Ishikawa (cell line): Measurements from ENCODE around the gene GCN1.

Experiments used
- CEBPB ChIP-seq: IDR thresholded peaks from 2 replicates; pipeline ENCODE4 v1.6.1; 2012
- CREB1 ChIP-seq: IDR thresholded peaks from 2 replicates; pipeline ENCODE4 v1.6.1; 2012; ENCODE audit warnings: low read depth
- EGR1 ChIP-seq: IDR thresholded peaks from 2 replicates; pipeline ENCODE4 v1.6.1; 2012
- EP300 ChIP-seq: IDR thresholded peaks from 2 replicates; pipeline ENCODE4 v1.6.1; 2012; ENCODE audit warnings: borderline replicate concordance
- FOXM1 ChIP-seq: IDR thresholded peaks from 2 replicates; pipeline ENCODE4 v1.6.1; 2012; ENCODE audit warnings: low read depth, borderline replicate concordance
- MAX ChIP-seq: IDR thresholded peaks from 2 replicates; pipeline ENCODE4 v1.6.1; 2012
- NFIC ChIP-seq: IDR thresholded peaks from 2 replicates; pipeline ENCODE4 v1.6.1; 2012
- RAD21 ChIP-seq: IDR thresholded peaks from 2 replicates; pipeline ENCODE4 v1.6.1; 2012; ENCODE audit warnings: low read depth
- REST ChIP-seq: IDR thresholded peaks from 2 replicates; pipeline ENCODE4 v1.6.1; 2012; ENCODE audit warnings: low read depth, mild to moderate bottlenecking
- TAF1 ChIP-seq: IDR thresholded peaks from 2 replicates; pipeline ENCODE4 v1.6.1; 2012; ENCODE audit warnings: low read depth, mild to moderate bottlenecking
- TCF12 ChIP-seq: IDR thresholded peaks from 2 replicates; pipeline ENCODE4 v1.6.1; 2012; ENCODE audit warnings: low read depth
- TEAD4 ChIP-seq: IDR thresholded peaks from 2 replicates; pipeline ENCODE4 v1.6.1; 2012
- YY1 ChIP-seq: IDR thresholded peaks from 2 replicates; pipeline ENCODE4 v1.6.1; 2012; ENCODE audit warnings: low read depth
- ZBTB7A ChIP-seq: IDR thresholded peaks from 2 replicates; pipeline ENCODE4 v1.6.1; 2012; ENCODE audit warnings: low read depth
- TF ChIP-seq, protein P1 (sequence below): IDR thresholded peaks from 2 replicates; pipeline ENCODE4 v1.6.1; 2012

The GCN1 gene

DNA sequence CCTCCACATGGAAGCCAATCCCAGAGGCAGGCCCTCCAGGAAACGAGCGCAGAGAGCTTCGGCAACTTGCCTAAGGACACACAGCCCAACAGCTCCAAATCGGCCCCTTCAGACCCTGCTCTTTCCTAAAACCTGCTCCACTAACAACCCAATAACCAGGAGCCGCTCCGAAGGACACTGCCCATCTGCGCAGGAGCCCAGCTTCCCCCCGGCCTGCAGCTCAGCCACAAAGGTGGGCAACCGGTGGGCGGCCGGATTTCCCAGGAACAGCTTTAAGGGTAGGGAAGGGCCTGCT is 91.5 kb downstream of the GCN1 start:
- no peak for TF ChIP-seq TEAD4

- no peak for TF ChIP-seq NFIC
- TF ChIP-seq EGR1 = no peak
- TF ChIP-seq CREB1 = no peak
- TF ChIP-seq RAD21 = no peak
- TF ChIP-seq REST = no peak
- TF ChIP-seq TAF1 = no peak
- no peak for TF ChIP-seq ZBTB7A
- TF ChIP-seq TCF12 = no peak
- TF ChIP-seq TEAD4 = no peak
- no peak for TF ChIP-seq MAX
- TF ChIP-seq, protein P1, sequence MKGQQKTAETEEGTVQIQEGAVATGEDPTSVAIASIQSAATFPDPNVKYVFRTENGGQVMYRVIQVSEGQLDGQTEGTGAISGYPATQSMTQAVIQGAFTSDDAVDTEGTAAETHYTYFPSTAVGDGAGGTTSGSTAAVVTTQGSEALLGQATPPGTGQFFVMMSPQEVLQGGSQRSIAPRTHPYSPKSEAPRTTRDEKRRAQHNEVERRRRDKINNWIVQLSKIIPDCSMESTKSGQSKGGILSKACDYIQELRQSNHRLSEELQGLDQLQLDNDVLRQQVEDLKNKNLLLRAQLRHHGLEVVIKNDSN = no peak
- no peak for TF ChIP-seq YY1
- no peak for TF ChIP-seq FOXM1
- TF ChIP-seq CEBPB = no peak
- no peak for TF ChIP-seq EP300
These were observed 92.1 kb downstream of the GCN1 start for GRCh38 chr12:120102189-120103043.

DNA sequence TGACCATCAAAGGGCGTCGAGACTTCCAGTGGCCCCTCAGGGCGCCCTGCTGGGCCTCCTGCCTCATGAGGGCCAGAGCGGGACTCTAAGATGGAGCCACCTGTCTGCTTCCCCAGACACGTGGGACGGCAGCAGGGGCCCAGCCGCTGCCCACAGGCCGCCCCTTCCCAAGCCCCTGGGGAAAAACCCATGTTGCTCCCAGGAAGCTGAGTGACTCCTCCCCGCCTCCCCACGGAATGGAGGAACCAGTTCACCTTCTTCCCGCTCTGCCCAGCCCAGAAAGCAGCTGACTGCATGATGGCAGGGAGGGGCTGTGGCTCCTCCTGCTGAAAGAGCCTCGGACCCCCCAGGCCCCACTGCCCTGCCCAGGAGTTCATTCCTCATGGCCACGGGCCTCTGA is 92.9 kb downstream of the GCN1 start:
- TF ChIP-seq RAD21 (no peak), EP300 (no peak), NFIC (no peak), CREB1 (no peak), TCF12 (no peak), REST (no peak), CEBPB (no peak), TEAD4 (no peak), YY1 (no peak), MAX (no peak)

DNA sequence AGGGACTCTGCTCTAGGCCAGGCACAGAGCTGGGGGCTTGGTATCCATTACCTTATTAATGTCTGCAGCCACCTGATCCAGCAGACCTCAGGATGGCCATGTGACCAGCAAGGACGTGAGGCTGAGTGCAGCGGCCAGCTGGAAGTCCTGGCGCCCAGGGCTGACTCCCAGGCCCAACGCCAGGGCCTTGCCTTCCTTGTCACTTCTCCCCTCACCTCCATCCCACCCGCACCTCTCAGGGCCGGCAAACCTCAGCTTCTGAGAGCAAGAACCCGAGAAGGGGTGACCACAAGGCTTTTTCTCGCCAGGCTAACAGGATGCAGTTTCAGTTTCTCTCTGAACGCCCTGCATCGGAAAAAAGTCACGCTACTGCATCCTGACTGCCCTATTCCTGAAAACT is 93.3 kb downstream of the GCN1 start:
- TF ChIP-seq TCF12 (no peak), FOXM1 (no peak), NFIC (no peak), CREB1 (no peak), RAD21 (no peak), EP300 (no peak), EGR1 (no peak), MAX (no peak)
- TF ChIP-seq, protein P1 = no peak

DNA sequence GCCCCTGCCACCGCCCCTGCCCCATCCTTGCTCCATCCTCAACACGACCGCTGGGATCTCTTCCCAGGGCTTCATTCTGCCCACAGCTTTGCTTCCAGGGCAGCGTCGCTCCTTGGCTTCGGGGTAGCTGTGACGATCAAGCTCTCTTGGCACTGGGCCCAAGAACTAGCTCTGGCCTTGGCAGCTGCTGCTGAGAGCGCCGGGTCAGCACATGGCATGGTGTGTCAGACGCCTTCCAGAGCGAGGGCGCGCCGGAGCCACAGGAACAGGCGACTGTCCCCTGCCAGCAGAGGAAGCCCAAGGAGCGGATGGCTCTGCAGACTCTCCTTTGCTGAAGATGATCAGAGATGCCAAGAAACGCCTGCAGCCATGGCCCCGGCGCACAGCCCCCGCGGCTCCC is 93.9 kb downstream of the GCN1 start:
- TF ChIP-seq REST = no peak
- no peak for TF ChIP-seq CEBPB
- TF ChIP-seq MAX = no peak
- TF ChIP-seq, protein P1 = no peak
- no peak for TF ChIP-seq RAD21
- TF ChIP-seq TAF1 = no peak
- no peak for TF ChIP-seq NFIC
- no peak for TF ChIP-seq EP300
- no peak for TF ChIP-seq TEAD4
- no peak for TF ChIP-seq EGR1
- no peak for TF ChIP-seq ZBTB7A
- no peak for TF ChIP-seq FOXM1
- TF ChIP-seq CREB1 = no peak
- no peak for TF ChIP-seq YY1
- TF ChIP-seq TCF12 = no peak
